Heart left ventricle (tissue), 13 donors: ENCODE results near the gene ANKS3.

Source experiments
- POLR2A ChIP-seq, 2 donors: fragments of 450-650 bp; IDR thresholded peaks; one replicate each; pipeline ENCODE4 v1.6.1; 2017; ENCODE audit warnings: antibody characterized with exemption in 2 of 2, mild to moderate bottlenecking in 2 of 2, moderate library complexity in 2 of 2
- TF ChIP-seq, protein P1 (sequence below), 12 donors: fragments of 200-600 bp; sonication (generic) in 4 of 12; IDR thresholded peaks; one replicate each; pipeline versions ENCODE4 v1.5.0 to v1.8.0; 2018 to 2022; ENCODE audit warnings: antibody characterized with exemption in 12 of 12, mild to moderate bottlenecking in 5 of 12
- donor health status: ischemic (EF 13 %, LVEDD 7.1; RV severe dilation, severe dysfunction).
- donor health status: DM: no; HTN: yes; CAD: no.
- donor health status: DM: no; HTN: no; CAD: no.
- donor health status: ischemic (EF 25% LVEDD 6.9; RV normal size, moderate dysfunction).
- donor health status: ischemic (EF 25% LVEDD 5.7; RV mildly dilated, moderate dysfunction).
- donor health status: ischemic (EF 35%, LVEDD 5.7; RV mildly dilated, moderate dysfunction).
- donor health status: nonischemic (EF 11% LVEDD 7.7; RV severe dilation, severe dysfunction).
- donor health status: DM: yes; HTN: yes; CAD: no.
- donor health status: PGD.
- donor health status: ischemic (EF 29% LVEDD 5.4; RV normal size, mild dysfunction).
- donor health status: nonischemic (EF 23%, LVEDD 6.1; RV moderate dilation, normal function).

DNA sequence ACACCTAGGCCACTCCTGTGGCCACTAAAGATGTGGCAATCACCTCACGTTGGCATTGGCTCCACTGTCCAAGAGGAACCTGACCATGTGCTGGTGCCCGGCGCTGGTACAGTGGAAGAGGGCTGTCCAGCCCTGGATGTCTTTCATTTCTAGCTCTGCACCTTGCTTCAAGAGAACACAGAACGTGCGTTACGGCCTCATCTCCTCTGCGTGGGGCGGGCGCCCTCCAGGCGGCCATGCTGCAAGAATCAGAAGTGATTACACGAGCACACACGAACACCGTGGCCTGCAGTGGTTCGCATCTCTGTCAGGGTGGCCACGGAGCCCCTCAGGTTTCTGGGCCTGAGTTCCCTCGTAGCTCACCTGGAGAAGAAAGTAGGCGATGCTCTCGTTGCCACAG, 7.5 kb downstream of the ANKS3 start:
- TF ChIP-seq, protein P1, sequence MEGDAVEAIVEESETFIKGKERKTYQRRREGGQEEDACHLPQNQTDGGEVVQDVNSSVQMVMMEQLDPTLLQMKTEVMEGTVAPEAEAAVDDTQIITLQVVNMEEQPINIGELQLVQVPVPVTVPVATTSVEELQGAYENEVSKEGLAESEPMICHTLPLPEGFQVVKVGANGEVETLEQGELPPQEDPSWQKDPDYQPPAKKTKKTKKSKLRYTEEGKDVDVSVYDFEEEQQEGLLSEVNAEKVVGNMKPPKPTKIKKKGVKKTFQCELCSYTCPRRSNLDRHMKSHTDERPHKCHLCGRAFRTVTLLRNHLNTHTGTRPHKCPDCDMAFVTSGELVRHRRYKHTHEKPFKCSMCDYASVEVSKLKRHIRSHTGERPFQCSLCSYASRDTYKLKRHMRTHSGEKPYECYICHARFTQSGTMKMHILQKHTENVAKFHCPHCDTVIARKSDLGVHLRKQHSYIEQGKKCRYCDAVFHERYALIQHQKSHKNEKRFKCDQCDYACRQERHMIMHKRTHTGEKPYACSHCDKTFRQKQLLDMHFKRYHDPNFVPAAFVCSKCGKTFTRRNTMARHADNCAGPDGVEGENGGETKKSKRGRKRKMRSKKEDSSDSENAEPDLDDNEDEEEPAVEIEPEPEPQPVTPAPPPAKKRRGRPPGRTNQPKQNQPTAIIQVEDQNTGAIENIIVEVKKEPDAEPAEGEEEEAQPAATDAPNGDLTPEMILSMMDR (IDR thresholded peaks at IDR 0.05) = no peak
- TF ChIP-seq POLR2A (IDR thresholded peaks at IDR 0.05) = no peak
